H9 (cell line): ENCODE results near the gene EDA. TPM values are rescaled to one million over a fixed set of nuclear protein-coding genes. Genes with fewer than 3 reads are reported as not detected.
"Not testable (repeated sequence)": the region's sequence is repeated elsewhere in the genome, so short reads cannot be mapped to it uniquely, and the experiment has no call there.

Experiments
- DNase-seq: peaks from one replicate; pipeline ENCODE4 v3.0.0-alpha.2; 2017
- H2AFZ ChIP-seq: one replicate; pipeline ENCODE4 v1.6.1; 2013; ENCODE audit warnings: mild to moderate bottlenecking, low read length, control low read depth, moderate library complexity
- H2AK5ac ChIP-seq: 2 replicates; pipeline ENCODE4 v1.6.1; 2013; ENCODE audit warnings: low read length, control low read depth, mixed read lengths; ENCODE audit not compliant: insufficient read length
- H2BK120ac ChIP-seq: one replicate; pipeline ENCODE4 v1.6.1; 2013; ENCODE audit warnings: low read depth, mild to moderate bottlenecking, low read length, control low read depth, inconsistent platforms; ENCODE audit not compliant: poor library complexity, severe bottlenecking
- H2BK12ac ChIP-seq: 2 replicates; pipeline ENCODE4 v1.6.1; 2013; ENCODE audit warnings: low read length, control low read depth, mixed read lengths, low read depth; ENCODE audit not compliant: insufficient read length
- H2BK15ac ChIP-seq: 2 replicates; pipeline ENCODE4 v1.6.1; 2013; ENCODE audit warnings: low read depth, low read length, control low read depth
- H2BK20ac ChIP-seq: one replicate; pipeline ENCODE4 v1.6.1; 2013; ENCODE audit warnings: low read depth, mild to moderate bottlenecking, low read length, control low read depth, inconsistent platforms; ENCODE audit not compliant: poor library complexity, severe bottlenecking
- H2BK5ac ChIP-seq: 2 replicates; pipeline ENCODE4 v1.6.1; 2013; ENCODE audit warnings: low read length, control low read depth, mixed read lengths; ENCODE audit not compliant: insufficient read length
- H3K14ac ChIP-seq: 2 replicates; pipeline ENCODE4 v1.6.1; 2013; ENCODE audit warnings: low read length, control low read depth; ENCODE audit not compliant: insufficient read depth
- H3K18ac ChIP-seq: 2 replicates; pipeline ENCODE4 v1.6.1; 2013; ENCODE audit warnings: low read depth, mild to moderate bottlenecking, mixed read lengths, low read length, control low read depth; ENCODE audit not compliant: insufficient read length
- H3K23ac ChIP-seq: 2 replicates; pipeline ENCODE4 v1.6.1; 2013; ENCODE audit warnings: low read length, control low read depth, mixed read lengths, low read depth; ENCODE audit not compliant: insufficient read length
- H3K23me2 ChIP-seq: 2 replicates; pipeline ENCODE4 v1.6.1; 2013; ENCODE audit warnings: low read depth, mild to moderate bottlenecking, mixed read lengths, low read length, control low read depth; ENCODE audit not compliant: insufficient read length, poor library complexity, severe bottlenecking
- H3K27ac ChIP-seq: 2 replicates; pipeline ENCODE4 v1.5.1; 2013; ENCODE audit warnings: low read length, control low read depth, mixed read lengths, low read depth; ENCODE audit not compliant: insufficient read length
- H3K27me3 ChIP-seq: 2 replicates; pipeline ENCODE4 v1.6.1; 2013; ENCODE audit warnings: low read length, control low read depth, inconsistent platforms; ENCODE audit not compliant: insufficient read depth
- H3K4ac ChIP-seq: 2 replicates; pipeline ENCODE4 v1.6.1; 2013; ENCODE audit warnings: low read depth, mild to moderate bottlenecking, control low read depth, inconsistent platforms, low read length, moderate library complexity
- H3K4me1 ChIP-seq: 2 replicates; pipeline ENCODE4 v1.6.1; 2013; ENCODE audit warnings: low read length, control low read depth, inconsistent platforms; ENCODE audit not compliant: insufficient read depth
- H3K4me2 ChIP-seq: 2 replicates; pipeline ENCODE4 v1.6.1; 2013; ENCODE audit warnings: low read length, control low read depth, mixed read lengths; ENCODE audit not compliant: insufficient read length, insufficient read depth
- H3K56ac ChIP-seq: 2 replicates; pipeline ENCODE4 v1.6.1; 2013; ENCODE audit warnings: low read depth, mild to moderate bottlenecking, mixed read lengths, low read length, control low read depth; ENCODE audit not compliant: insufficient read length
- H3K79me1 ChIP-seq: 2 replicates; pipeline ENCODE4 v1.6.1; 2013; ENCODE audit warnings: low read depth, mild to moderate bottlenecking, moderate library complexity, low read length, control low read depth, inconsistent platforms; ENCODE audit not compliant: insufficient read depth, poor library complexity, severe bottlenecking
- H3K79me2 ChIP-seq: 2 replicates; pipeline ENCODE4 v1.6.1; 2013; ENCODE audit warnings: low read length, control low read depth, inconsistent platforms; ENCODE audit not compliant: insufficient read depth
- H3K9ac ChIP-seq: 2 replicates; pipeline ENCODE4 v1.6.1; 2013; ENCODE audit warnings: low read length, control low read depth, mixed read lengths; ENCODE audit not compliant: insufficient read length; ENCODE audit errors: extremely low read depth
- H3K9me3 ChIP-seq: one replicate; pipeline ENCODE4 v1.6.1; 2013; ENCODE audit warnings: low read depth, low read length, inconsistent platforms; ENCODE audit not compliant: control insufficient read depth
- H3T11ph ChIP-seq: one replicate; pipeline ENCODE4 v1.6.1; 2013; ENCODE audit warnings: mild to moderate bottlenecking, low read length, control low read depth, inconsistent platforms
- H4K20me1 ChIP-seq: one replicate; pipeline ENCODE4 v1.6.1; 2013; ENCODE audit not compliant: control insufficient read depth, insufficient read length, insufficient read depth
- H4K5ac ChIP-seq: 2 replicates; pipeline ENCODE4 v1.6.1; 2013; ENCODE audit warnings: low read depth, mild to moderate bottlenecking, mixed read lengths, low read length, control low read depth; ENCODE audit not compliant: insufficient read length
- H4K8ac ChIP-seq: replicated peaks from 2 replicates; pipeline ENCODE4 v1.6.1; 2013; ENCODE audit warnings: low read length, control low read depth, mixed read lengths, low read depth; ENCODE audit not compliant: insufficient read length
- H4K91ac ChIP-seq: 2 replicates; pipeline ENCODE4 v1.6.1; 2013; ENCODE audit warnings: low read depth, mild to moderate bottlenecking, moderate library complexity, mixed read lengths, low read length, control low read depth; ENCODE audit not compliant: insufficient read length
- H3K27ac Mint-ChIP-seq, 3 experiments: 2 replicates in 2 of 3; 3 replicates in 1 of 3; pipeline ENCODE4 v1.8.0; 2020 to 2021; ENCODE audit warnings: mixed read lengths in 3 of 3, mild to moderate bottlenecking in 1 of 3, moderate library complexity in 1 of 3
- H3K27me3 Mint-ChIP-seq: 2 replicates; pipeline ENCODE4 v1.8.0; 2021; ENCODE audit warnings: low read depth, mild to moderate bottlenecking, moderate library complexity, mixed read lengths
- H3K36me3 Mint-ChIP-seq, 3 experiments: 2 replicates in 2 of 3; 3 replicates in 1 of 3; pipeline ENCODE4 v1.8.0; 2020 to 2021; ENCODE audit warnings: low read depth in 3 of 3, mixed read lengths in 3 of 3; ENCODE audit not compliant: insufficient read depth in 1 of 3
- H3K4me1 Mint-ChIP-seq, 2 experiments: 2 replicates each; pipeline ENCODE4 v1.8.0; 2020; ENCODE audit warnings: mixed read lengths in 2 of 2
- H3K4me3 Mint-ChIP-seq, 2 experiments: 2 replicates in 1 of 2; 3 replicates in 1 of 2; pipeline ENCODE4 v1.8.0; 2020 to 2021; ENCODE audit warnings: mild to moderate bottlenecking in 2 of 2, mixed read lengths in 2 of 2, moderate library complexity in 1 of 2
- H3K9me3 Mint-ChIP-seq, 2 experiments: 2 replicates in 1 of 2; 3 replicates in 1 of 2; pipeline ENCODE4 v1.8.0; 2020; ENCODE audit warnings: mild to moderate bottlenecking in 2 of 2, mixed read lengths in 2 of 2, moderate library complexity in 1 of 2
- total RNA-seq: library from RNA; stranded (reverse); gene quantifications from 2 replicates; pipeline ENCODE4 v1.2.1, GENCODE V29; 2021
- TF ChIP-seq, protein P1 (sequence below): fragments of 200-600 bp; sonication (generic); conservative IDR thresholded peaks from 3 replicates; pipeline ENCODE4 v1.8.0; 2021; ENCODE audit warnings: antibody characterized with exemption, mild to moderate bottlenecking

The EDA gene
- total RNA-seq, 1 experiment from 2014 or later, result 7.7 TPM

- H3K4me2 ChIP-seq, result no peak overlapping the region
- H3K9me3 Mint-ChIP-seq, result peaks cover 67 to 72% of the 10 kb centered on the region in 2 experiments
- no peak overlapping the region for H3K9ac ChIP-seq
- no peaks in the 10 kb centered on the region for H3K79me2 ChIP-seq
- H4K5ac ChIP-seq, result no peak overlapping the region
- H3K79me1 ChIP-seq, result no peaks in the 10 kb centered on the region
- no peak overlapping the region for H2BK20ac ChIP-seq
- DNase-seq, result no peak
- no peak overlapping the region for H2AK5ac ChIP-seq
- H3K27ac Mint-ChIP-seq, result no peak overlapping the region
- H3K4ac ChIP-seq, result no peak overlapping the region
- H4K20me1 ChIP-seq, result no peaks in the 10 kb centered on the region
- H3K4me1 ChIP-seq, result no peaks in the 10 kb centered on the region
- no peak overlapping the region for H2AFZ ChIP-seq
- TF ChIP-seq, protein P1, sequence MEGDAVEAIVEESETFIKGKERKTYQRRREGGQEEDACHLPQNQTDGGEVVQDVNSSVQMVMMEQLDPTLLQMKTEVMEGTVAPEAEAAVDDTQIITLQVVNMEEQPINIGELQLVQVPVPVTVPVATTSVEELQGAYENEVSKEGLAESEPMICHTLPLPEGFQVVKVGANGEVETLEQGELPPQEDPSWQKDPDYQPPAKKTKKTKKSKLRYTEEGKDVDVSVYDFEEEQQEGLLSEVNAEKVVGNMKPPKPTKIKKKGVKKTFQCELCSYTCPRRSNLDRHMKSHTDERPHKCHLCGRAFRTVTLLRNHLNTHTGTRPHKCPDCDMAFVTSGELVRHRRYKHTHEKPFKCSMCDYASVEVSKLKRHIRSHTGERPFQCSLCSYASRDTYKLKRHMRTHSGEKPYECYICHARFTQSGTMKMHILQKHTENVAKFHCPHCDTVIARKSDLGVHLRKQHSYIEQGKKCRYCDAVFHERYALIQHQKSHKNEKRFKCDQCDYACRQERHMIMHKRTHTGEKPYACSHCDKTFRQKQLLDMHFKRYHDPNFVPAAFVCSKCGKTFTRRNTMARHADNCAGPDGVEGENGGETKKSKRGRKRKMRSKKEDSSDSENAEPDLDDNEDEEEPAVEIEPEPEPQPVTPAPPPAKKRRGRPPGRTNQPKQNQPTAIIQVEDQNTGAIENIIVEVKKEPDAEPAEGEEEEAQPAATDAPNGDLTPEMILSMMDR, result no peak
- no peak overlapping the region for H2BK15ac ChIP-seq
- H3K27me3 ChIP-seq, result no peaks in the 10 kb centered on the region
- H3K9me3 ChIP-seq, result peaks cover 30% of the 10 kb centered on the region
- peaks cover 17 to 24% (median 24%) of the 10 kb centered on the region in 3 experiments for H3K36me3 Mint-ChIP-seq
- H3K23ac ChIP-seq, result no peak overlapping the region
- H3T11ph ChIP-seq, result no peak overlapping the region
- no peak overlapping the region for H3K18ac ChIP-seq
- no peak overlapping the region for H2BK12ac ChIP-seq
- H3K27ac ChIP-seq, result no peak overlapping the region
- no peaks in the 10 kb centered on the region for H3K23me2 ChIP-seq
- H3K27me3 Mint-ChIP-seq, result no peaks in the 10 kb centered on the region
- H2BK5ac ChIP-seq, result no peak overlapping the region
- H3K14ac ChIP-seq, result no peak overlapping the region
- H3K4me3 Mint-ChIP-seq, result no peak overlapping the region
- no peak overlapping the region for H3K56ac ChIP-seq
- H4K91ac ChIP-seq, result no peak overlapping the region
- H3K4me1 Mint-ChIP-seq, result peaks cover 0 to 7% of the 10 kb centered on the region in 2 experiments; a peak in 1 of 4 replicates
- H4K8ac ChIP-seq, result no peak overlapping the region
- H2BK120ac ChIP-seq, result no peak overlapping the region
These were observed 380.2 kb downstream of the EDA start for GRCh38 chrX:69996113-69996468.

DNA sequence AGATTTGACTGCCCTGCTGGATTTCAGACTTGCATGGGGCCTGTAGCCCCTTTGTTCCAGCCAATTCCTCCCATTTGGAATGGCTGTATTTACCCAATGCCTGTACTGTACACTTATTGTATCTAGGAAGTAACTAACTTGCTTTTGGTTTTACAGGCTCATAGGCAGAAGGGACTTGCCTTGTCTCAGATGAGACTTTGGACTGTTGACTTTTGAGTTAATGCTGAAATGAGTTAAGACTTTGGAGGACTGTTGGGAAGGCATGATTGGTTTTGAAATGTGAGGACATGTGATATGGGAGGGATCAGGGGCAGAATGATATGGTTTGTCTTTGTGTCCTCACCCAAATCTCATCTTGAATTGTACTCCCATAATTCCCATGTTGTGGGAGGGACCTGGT lies 382.4 kb downstream of the EDA start:
- H2AK5ac ChIP-seq, H4K5ac ChIP-seq, H3K79me2 ChIP-seq, H3K4me2 ChIP-seq, H3K4me1 Mint-ChIP-seq, H2BK5ac ChIP-seq, H3K18ac ChIP-seq, H2BK20ac ChIP-seq, H3K27me3 ChIP-seq, H4K20me1 ChIP-seq, H3K9ac ChIP-seq, H3K27ac ChIP-seq, H3K14ac ChIP-seq, H3K56ac ChIP-seq, H3K79me1 ChIP-seq, H3K23me2 ChIP-seq, H2AFZ ChIP-seq, H4K91ac ChIP-seq, H3K27me3 Mint-ChIP-seq, H3K27ac Mint-ChIP-seq, H2BK15ac ChIP-seq, H2BK120ac ChIP-seq, H3K4me1 ChIP-seq, H4K8ac ChIP-seq, H2BK12ac ChIP-seq, H3K4me3 Mint-ChIP-seq, DNase-seq, H3K23ac ChIP-seq, H3T11ph ChIP-seq, H3K4ac ChIP-seq: not testable (repeated sequence)
- Mint-ChIP-seq H3K9me3 (peaks cover 61 to 69% of the 10 kb centered on the region in 2 experiments), H3K36me3 (peaks cover 17 to 24% (median 24%) of the 10 kb centered on the region in 3 experiments)
- peaks cover 31% of the 10 kb centered on the region for H3K9me3 ChIP-seq
